ENCODE data around the gene ATP10A.

Gene ATP10A

GRCh38 chr15:25742776-25743547 lies 120.2 kb downstream of the ATP10A start:
- H3K4me3 ChIP-seq (ENCODE audit: low read length) = no peak overlapping the region
- H3K9me3 ChIP-seq (ENCODE audit: control insufficient read depth, low read length) = no peaks in the 10 kb centered on the region
- no peak overlapping the region for H3K9ac ChIP-seq (ENCODE audit: low read length)
- H3K36me3 ChIP-seq (ENCODE audit: control insufficient read depth, insufficient read depth, low read length) = no peaks in the 10 kb centered on the region
- H3K27me3 ChIP-seq (ENCODE audit: control insufficient read depth, insufficient read depth, low read length) = no peaks in the 10 kb centered on the region
- no peaks in the 10 kb centered on the region for H3K4me1 ChIP-seq (ENCODE audit: control insufficient read depth, insufficient read depth, low read length)

- no peaks in the 10 kb centered on the region for H3K36me3 ChIP-seq (ENCODE audit: control insufficient read depth, insufficient read depth, low read length)
Measured at GRCh38 chr15:25742041-25742730, 120.9 kb downstream of the ATP10A start.

GRCh38 chr15:25741256-25741580 lies 121.9 kb downstream of the ATP10A start:
- H3K27me3 ChIP-seq (ENCODE audit: control insufficient read depth, insufficient read depth, low read length) = no peaks in the 10 kb centered on the region
- no peaks in the 10 kb centered on the region for H3K9me3 ChIP-seq (ENCODE audit: control insufficient read depth, low read length)
- H3K4me1 ChIP-seq (ENCODE audit: control insufficient read depth, insufficient read depth, low read length) = no peaks in the 10 kb centered on the region
- no peaks in the 10 kb centered on the region for H3K36me3 ChIP-seq (ENCODE audit: control insufficient read depth, insufficient read depth, low read length)
- no peak overlapping the region for H3K9ac ChIP-seq (ENCODE audit: low read length)
- no peak overlapping the region for H3K4me3 ChIP-seq (ENCODE audit: low read length)

More at GRCh38 chr15:25742041-25742730, 120.9 kb downstream of the ATP10A start:
- H3K27me3 ChIP-seq (ENCODE audit: control insufficient read depth, insufficient read depth, low read length) = no peaks in the 10 kb centered on the region
- H3K4me1 ChIP-seq (ENCODE audit: control insufficient read depth, insufficient read depth, low read length) = no peaks in the 10 kb centered on the region
- no peak overlapping the region for H3K9ac ChIP-seq (ENCODE audit: low read length)
- H3K9me3 ChIP-seq (ENCODE audit: control insufficient read depth, low read length) = no peaks in the 10 kb centered on the region
- no peak overlapping the region for H3K4me3 ChIP-seq (ENCODE audit: low read length)

GRCh38 chr15:25740383-25741255 lies 122.5 kb downstream of the ATP10A start:
- Histone ChIP-seq H3K9me3 (ENCODE audit: control insufficient read depth, low read length) (no peaks in the 10 kb centered on the region), H3K9ac (ENCODE audit: low read length) (no peak overlapping the region), H3K4me1 (ENCODE audit: control insufficient read depth, insufficient read depth, low read length) (no peaks in the 10 kb centered on the region), H3K36me3 (ENCODE audit: control insufficient read depth, insufficient read depth, low read length) (no peaks in the 10 kb centered on the region), H3K27me3 (ENCODE audit: control insufficient read depth, insufficient read depth, low read length) (no peaks in the 10 kb centered on the region), H3K4me3 (ENCODE audit: low read length) (no peak overlapping the region)

- Histone ChIP-seq H3K27me3 (ENCODE audit: control insufficient read depth, insufficient read depth, low read length) (no peaks in the 10 kb centered on the region), H3K4me1 (ENCODE audit: control insufficient read depth, insufficient read depth, low read length) (no peaks in the 10 kb centered on the region), H3K9ac (ENCODE audit: low read length) (no peak overlapping the region), H3K4me3 (ENCODE audit: low read length) (no peak overlapping the region), H3K9me3 (ENCODE audit: control insufficient read depth, low read length) (no peaks in the 10 kb centered on the region), H3K36me3 (ENCODE audit: control insufficient read depth, insufficient read depth, low read length) (no peaks in the 10 kb centered on the region)
Measured at GRCh38 chr15:25739687-25740121, 123.4 kb downstream of the ATP10A start.

- Histone ChIP-seq H3K27me3 (ENCODE audit: control insufficient read depth, insufficient read depth, low read length) (no peaks in the 10 kb centered on the region), H3K9ac (ENCODE audit: low read length) (no peak overlapping the region), H3K4me3 (ENCODE audit: low read length) (no peak overlapping the region), H3K4me1 (ENCODE audit: control insufficient read depth, insufficient read depth, low read length) (no peaks in the 10 kb centered on the region), H3K9me3 (ENCODE audit: control insufficient read depth, low read length) (no peaks in the 10 kb centered on the region), H3K36me3 (ENCODE audit: control insufficient read depth, insufficient read depth, low read length) (no peaks in the 10 kb centered on the region)
Measured at GRCh38 chr15:25738171-25738965, 124.8 kb downstream of the ATP10A start.

- Histone ChIP-seq H3K4me3 (ENCODE audit: low read length) (no peak overlapping the region), H3K9ac (ENCODE audit: low read length) (no peak overlapping the region), H3K4me1 (ENCODE audit: control insufficient read depth, insufficient read depth, low read length) (no peaks in the 10 kb centered on the region), H3K27me3 (ENCODE audit: control insufficient read depth, insufficient read depth, low read length) (no peaks in the 10 kb centered on the region), H3K9me3 (ENCODE audit: control insufficient read depth, low read length) (no peaks in the 10 kb centered on the region), H3K36me3 (ENCODE audit: control insufficient read depth, insufficient read depth, low read length) (no peaks in the 10 kb centered on the region)
Measured at GRCh38 chr15:25737218-25737643, 125.9 kb downstream of the ATP10A start.

GRCh38 chr15:25736461-25736860 lies 126.7 kb downstream of the ATP10A start:
- no peaks in the 10 kb centered on the region for H3K9me3 ChIP-seq (ENCODE audit: control insufficient read depth, low read length)
- H3K4me1 ChIP-seq (ENCODE audit: control insufficient read depth, insufficient read depth, low read length) = no peaks in the 10 kb centered on the region
- no peak overlapping the region for H3K9ac ChIP-seq (ENCODE audit: low read length)
- no peaks in the 10 kb centered on the region for H3K36me3 ChIP-seq (ENCODE audit: control insufficient read depth, insufficient read depth, low read length)
- H3K27me3 ChIP-seq (ENCODE audit: control insufficient read depth, insufficient read depth, low read length) = no peaks in the 10 kb centered on the region
- H3K4me3 ChIP-seq (ENCODE audit: low read length) = no peak overlapping the region

GRCh38 chr15:25735550-25736384 lies 127.4 kb downstream of the ATP10A start:
- no peak overlapping the region for H3K9ac ChIP-seq (ENCODE audit: low read length)
- no peak overlapping the region for H3K4me3 ChIP-seq (ENCODE audit: low read length)
- H3K9me3 ChIP-seq (ENCODE audit: control insufficient read depth, low read length) = no peaks in the 10 kb centered on the region
- H3K36me3 ChIP-seq (ENCODE audit: control insufficient read depth, insufficient read depth, low read length) = no peaks in the 10 kb centered on the region
- no peaks in the 10 kb centered on the region for H3K4me1 ChIP-seq (ENCODE audit: control insufficient read depth, insufficient read depth, low read length)
- no peaks in the 10 kb centered on the region for H3K27me3 ChIP-seq (ENCODE audit: control insufficient read depth, insufficient read depth, low read length)

GRCh38 chr15:25734680-25735355 lies 128.3 kb downstream of the ATP10A start:
- no peaks in the 10 kb centered on the region for H3K36me3 ChIP-seq (ENCODE audit: control insufficient read depth, insufficient read depth, low read length)
- H3K4me3 ChIP-seq (ENCODE audit: low read length) = no peak overlapping the region
- H3K4me1 ChIP-seq (ENCODE audit: control insufficient read depth, insufficient read depth, low read length) = no peaks in the 10 kb centered on the region
- H3K27me3 ChIP-seq (ENCODE audit: control insufficient read depth, insufficient read depth, low read length) = no peaks in the 10 kb centered on the region
- no peak overlapping the region for H3K9ac ChIP-seq (ENCODE audit: low read length)
- H3K9me3 ChIP-seq (ENCODE audit: control insufficient read depth, low read length) = no peaks in the 10 kb centered on the region

All from mucosa of stomach (tissue), 1 donor.